H1 (cell line): Measurements from ENCODE around the gene CNOT8. TPM values are rescaled to one million over a fixed set of nuclear protein-coding genes. Genes with fewer than 3 reads are reported as not detected.
"Not testable (repeated sequence)": the region's sequence is repeated elsewhere in the genome, so short reads cannot be mapped to it uniquely, and the experiment has no call there.

Experiments
- CTCF ChIA-PET: fragments of 300-600 bp; sonication (Branson Sonifier 250); formaldehyde crosslinking; loops from one replicate; lab custom pipeline; 2021; ENCODE audit not compliant: partially characterized antibody; lab: Charles Lee
- POLR2A ChIA-PET: fragments of 300-600 bp; sonication (Branson Sonifier 250); formaldehyde crosslinking; loops from one replicate; lab custom pipeline; 2021; ENCODE audit warnings: inconsistent platforms; ENCODE audit not compliant: partially characterized antibody; lab: Charles Lee
- DNase-seq, 2 experiments: peaks; one replicate each; pipeline versions ENCODE4 v3.0.0 to v3.0.0-alpha.2; 2010 to 2022; ENCODE audit warnings: low spot score in 2 of 2, low read depth in 1 of 2, mixed read lengths in 1 of 2
- FAIRE-seq: peaks from 2 replicates; lab custom pipeline; 2011; peaks lifted over from hg19 to GRCh38; lab: Jason Lieb, UNC
- H2AFZ ChIP-seq: 2 replicates; pipeline ENCODE4 v1.8.1; 2012; ENCODE audit warnings: low read length, inconsistent platforms
- H2AK5ac ChIP-seq: 2 replicates; pipeline ENCODE4 v1.6.1; 2013; ENCODE audit warnings: low read depth, low read length
- H2BK120ac ChIP-seq: replicated peaks from 2 replicates; pipeline ENCODE3; 2013; ENCODE audit warnings: low read depth, low read length, inconsistent platforms
- H2BK12ac ChIP-seq: 2 replicates; pipeline ENCODE4 v1.6.1; 2013; ENCODE audit warnings: low read depth, low read length
- H2BK15ac ChIP-seq: 2 replicates; pipeline ENCODE4 v1.6.1; 2013; ENCODE audit warnings: low read length
- H2BK20ac ChIP-seq: 2 replicates; pipeline ENCODE4 v1.6.1; 2013; ENCODE audit warnings: low read length
- H2BK5ac ChIP-seq: 2 replicates; pipeline ENCODE4 v1.6.1; 2013; ENCODE audit warnings: low read depth, low read length
- H3K14ac ChIP-seq: 2 replicates; pipeline ENCODE4 v1.6.1; 2013; ENCODE audit warnings: inconsistent platforms; ENCODE audit not compliant: insufficient read length
- H3K18ac ChIP-seq: 2 replicates; pipeline ENCODE4 v1.6.1; 2013; ENCODE audit warnings: low read length; ENCODE audit errors: extremely low read depth
- H3K23ac ChIP-seq: 2 replicates; pipeline ENCODE4 v1.6.1; 2013; ENCODE audit warnings: inconsistent platforms; ENCODE audit not compliant: insufficient read length
- H3K23me2 ChIP-seq: 2 replicates; pipeline ENCODE4 v1.6.1; 2013; ENCODE audit warnings: low read depth, low read length
- H3K27ac ChIP-seq: 2 replicates; pipeline ENCODE4 v1.6.1; 2011; ENCODE audit warnings: low read depth, low read length, inconsistent platforms
- H3K27me3 ChIP-seq, 4 experiments: replicated peaks in 1 of 4; 1 replicate in 1 of 4; 2 replicates in 3 of 4; pipeline versions ENCODE4 v1.6.1 to v1.8.1; 2011 to 2013; ENCODE audit warnings: low read length in 3 of 4, mild to moderate bottlenecking in 3 of 4, inconsistent platforms in 2 of 4, mixed read lengths in 2 of 4, moderate library complexity in 1 of 4; ENCODE audit not compliant: control insufficient read depth in 3 of 4, insufficient read depth in 3 of 4; ENCODE audit errors: extremely low read depth in 1 of 4
- H3K36me3 ChIP-seq, 4 experiments: 2 replicates each; pipeline versions ENCODE4 v1.6.1 to v1.8.1; 2011 to 2013; ENCODE audit warnings: mild to moderate bottlenecking in 4 of 4, low read length in 3 of 4, moderate library complexity in 2 of 4, control low read depth in 1 of 4, inconsistent platforms in 1 of 4; ENCODE audit not compliant: insufficient read depth in 4 of 4, control insufficient read depth in 2 of 4
- H3K4ac ChIP-seq: replicated peaks from 2 replicates; pipeline ENCODE3; 2013; ENCODE audit warnings: low read length, low read depth, mixed read lengths, inconsistent platforms; ENCODE audit not compliant: insufficient read length
- H3K4me1 ChIP-seq, 4 experiments: replicated peaks in 1 of 4; 1 replicate in 1 of 4; 2 replicates in 3 of 4; pipeline versions ENCODE4 v1.6.1 to v1.8.1; 2011 to 2013; ENCODE audit warnings: low read length in 3 of 4, inconsistent platforms in 2 of 4, mixed read lengths in 1 of 4; ENCODE audit not compliant: insufficient read depth in 4 of 4, control insufficient read depth in 3 of 4
- H3K4me2 ChIP-seq, 2 experiments: 2 replicates each; pipeline versions ENCODE4 v1.6.1 to v1.8.1; 2011 to 2013; ENCODE audit warnings: low read depth in 2 of 2, low read length in 2 of 2, control low read depth in 1 of 2, inconsistent platforms in 1 of 2, mild to moderate bottlenecking in 1 of 2; ENCODE audit not compliant: insufficient read depth in 1 of 2
- H3K4me3 ChIP-seq, 4 experiments: fragments of 200-600, 300-600 bp in 1 of 4; sonication (generic), shearing (Covaris generic), sonication (Bioruptor Twin) in 1 of 4; 2 replicates each; pipeline versions ENCODE4 v1.5.1 to v1.8.1; 2011 to 2016; ENCODE audit warnings: low read length in 4 of 4, low read depth in 3 of 4, control low read depth in 2 of 4, inconsistent platforms in 2 of 4, mild to moderate bottlenecking in 2 of 4, mixed read lengths in 1 of 4, moderate library complexity in 1 of 4; ENCODE audit not compliant: insufficient read depth in 2 of 4; ENCODE audit errors: extremely low read depth in 1 of 4
- H3K56ac ChIP-seq: replicated peaks from 2 replicates; pipeline ENCODE3; 2013; ENCODE audit warnings: low read depth, mild to moderate bottlenecking, mixed read lengths, low read length, inconsistent platforms; ENCODE audit not compliant: insufficient read length
- H3K79me1 ChIP-seq: 2 replicates; pipeline ENCODE4 v1.6.1; 2013; ENCODE audit warnings: low read depth, low read length, control low read depth
- H3K79me2 ChIP-seq, 2 experiments: 2 replicates each; pipeline versions ENCODE4 v1.6.1 to v1.8.1; 2012 to 2013; ENCODE audit warnings: low read length in 2 of 2, mild to moderate bottlenecking in 2 of 2, inconsistent platforms in 1 of 2; ENCODE audit not compliant: insufficient read depth in 2 of 2, control insufficient read depth in 1 of 2
- H3K9ac ChIP-seq, 4 experiments: replicated peaks in 1 of 4; 1 replicate in 1 of 4; 2 replicates in 3 of 4; pipeline versions ENCODE4 v1.6.1 to v1.8.1; 2011 to 2013; ENCODE audit warnings: low read depth in 3 of 4, low read length in 3 of 4, control low read depth in 2 of 4, mild to moderate bottlenecking in 2 of 4, moderate library complexity in 2 of 4, inconsistent platforms in 1 of 4; ENCODE audit errors: extremely low read depth in 1 of 4
- H3K9me3 ChIP-seq, 2 experiments: 2 replicates each; pipeline versions ENCODE4 v1.6.1 to v1.8.1; 2012 to 2013; ENCODE audit warnings: mild to moderate bottlenecking in 2 of 2, moderate library complexity in 2 of 2, control low read depth in 1 of 2, inconsistent platforms in 1 of 2, low read depth in 1 of 2, low read length in 1 of 2, mixed read lengths in 1 of 2; ENCODE audit not compliant: insufficient read depth in 2 of 2
- H4K20me1 ChIP-seq, 2 experiments: replicated peaks in 1 of 2; 2 replicates each; pipeline versions ENCODE3 to v1.8.1; 2011 to 2013; ENCODE audit warnings: inconsistent platforms in 2 of 2, low read length in 2 of 2, mild to moderate bottlenecking in 1 of 2; ENCODE audit not compliant: insufficient read depth in 2 of 2, control insufficient read depth in 1 of 2
- H4K5ac ChIP-seq: 2 replicates; pipeline ENCODE4 v1.6.1; 2013; ENCODE audit warnings: low read length, low read depth, mixed read lengths, inconsistent platforms; ENCODE audit not compliant: insufficient read length
- H4K8ac ChIP-seq: 2 replicates; pipeline ENCODE4 v1.8.0; 2013; ENCODE audit warnings: mild to moderate bottlenecking, moderate library complexity, low read length, inconsistent platforms; ENCODE audit not compliant: insufficient read depth; ENCODE audit errors: extremely low read depth
- H4K91ac ChIP-seq: replicated peaks from 2 replicates; pipeline ENCODE3; 2013; ENCODE audit warnings: low read length, mixed read lengths, inconsistent platforms; ENCODE audit not compliant: insufficient read length
- WGBS, 2 experiments: shearing (Covaris generic) in 1 of 2; methylation state at CpG; one replicate each; pipeline versions ENCODE4 v1.1.6 to v1.1.7; 2013 to 2015; ENCODE audit warnings: low lambda C conversion rate in 2 of 2, mixed read lengths in 2 of 2, inconsistent platforms in 1 of 2, low coverage in 1 of 2, missing lambda C conversion rate in 1 of 2; ENCODE audit not compliant: insufficient replicate concordance in 2 of 2, insufficient coverage in 1 of 2, insufficient read length in 1 of 2; ENCODE audit errors: extremely low coverage in 1 of 2, missing lambda C conversion rate in 1 of 2; 5-methylcytosine and 5-hydroxymethylcytosine counted together
- polyA plus RNA-seq, 7 experiments: library from polyadenylated mRNA; depleted of rRNA in 3 of 7; stranded (reverse) in 5 of 7; unstranded in 2 of 7; fragments of >200 nt in 5 of 7; fragments of 200-250 nt in 2 of 7; gene quantifications; 1 replicate in 5 of 7; 2 replicates in 1 of 7; 4 replicates in 1 of 7; pipeline versions ENCODE4 v1.2.1 to v1.2.3, GENCODE V29; 2011 to 2013; ENCODE audit warnings: missing spikeins in 2 of 7, mixed read lengths in 2 of 7
- total RNA-seq: library from RNA; stranded (reverse); fragmentation: NEBNext Ultra II Directional; extraction: Animal tissue kit (Norgen Biotek cat#: 25700); gene quantifications from 2 replicates; pipeline ENCODE4 v1.2.1, GENCODE V29; 2021

CNOT8 gene
- total and polyA plus RNA-seq, 2 of the 8 experiments (the other 6 are each of a cell fraction or from before 2014, with no cell fraction given) = 36.4 to 62.9 TPM

DNA sequence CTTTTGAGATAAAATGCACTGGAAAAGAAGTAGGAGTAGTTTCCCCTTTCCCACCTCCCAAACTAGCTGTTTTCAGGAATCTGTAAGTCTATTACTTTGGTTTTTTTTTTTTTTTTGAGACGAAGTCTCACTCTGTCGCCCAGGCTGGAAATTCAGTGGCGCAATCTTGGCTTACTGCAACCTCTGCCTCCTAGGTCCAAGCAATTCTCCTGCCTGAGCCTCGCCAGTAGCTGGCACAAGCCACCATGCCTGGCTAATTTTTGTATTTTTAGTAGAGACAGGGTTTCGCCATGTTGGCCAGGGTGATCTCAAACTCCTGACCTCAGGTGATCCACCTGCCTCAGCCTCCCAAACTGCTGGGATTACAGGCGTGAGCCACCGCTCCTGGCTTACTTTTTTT, 47.2 kb downstream of the CNOT8 start:
- POLR2A ChIA-PET, H2BK20ac ChIP-seq, H3K27me3 ChIP-seq, H2BK15ac ChIP-seq, H3K79me2 ChIP-seq, H3K4me3 ChIP-seq, DNase-seq, H2AK5ac ChIP-seq, H2BK12ac ChIP-seq, H3K9ac ChIP-seq, H4K5ac ChIP-seq, H3K14ac ChIP-seq, H4K91ac ChIP-seq, H3K4ac ChIP-seq, FAIRE-seq, H2BK5ac ChIP-seq, H3K4me1 ChIP-seq, H4K20me1 ChIP-seq, H3K56ac ChIP-seq, H3K23me2 ChIP-seq, H3K23ac ChIP-seq, H3K27ac ChIP-seq, H3K18ac ChIP-seq, H3K79me1 ChIP-seq, H3K9me3 ChIP-seq, H4K8ac ChIP-seq, H3K4me2 ChIP-seq, H2BK120ac ChIP-seq, H2AFZ ChIP-seq: not testable (repeated sequence)
- peaks cover 16 to 82% (median 47%) of the 10 kb centered on the region in 4 experiments for H3K36me3 ChIP-seq
- WGBS, 2 experiments = 98% methylated on average over 6 of the region's 7 CpGs; no CpG with 5 or more reads in 1 of the 2 experiments
- CTCF ChIA-PET = interaction anchor here (0.6 to 0.7 kb wide), 2 partner anchors 21 to 94 kb away, joined by 3 read pairs; no protein-coding TSS in a partner anchor
